GM12872 (cell line): ENCODE data around the gene SLC38A8.
A peak's percentile ranks its signal among the peaks of the same experiment; 100 is the strongest.

Experiments used
- TF ChIP-seq, protein P1 (sequence below): IDR thresholded peaks from 3 replicates; pipeline ENCODE4 v1.5.1; 2011; ENCODE audit warnings: low read depth, mild to moderate bottlenecking, low read length, moderate library complexity; ENCODE audit not compliant: insufficient read depth

The SLC38A8 gene

DNA sequence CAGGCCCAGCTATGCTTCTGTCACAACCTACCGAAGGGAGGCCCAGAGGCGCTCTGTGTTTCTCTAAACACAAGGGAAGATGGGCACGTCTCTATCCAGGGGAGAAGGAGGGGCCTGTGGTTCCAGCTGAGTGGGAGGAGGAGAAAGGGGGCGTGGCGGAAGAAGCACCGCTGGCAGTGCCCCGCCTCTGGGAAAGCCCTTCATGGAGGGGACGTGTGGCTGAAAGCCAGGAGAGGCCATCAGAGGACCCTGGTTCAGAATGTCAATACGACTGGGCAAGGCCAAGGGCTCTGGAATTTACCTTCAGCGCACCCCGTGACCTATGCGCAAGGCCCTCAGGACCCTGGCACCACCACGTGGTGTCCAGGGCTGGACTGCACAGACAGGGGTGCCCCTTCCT lies 12.3 kb upstream of the SLC38A8 start:
- TF ChIP-seq, protein P1, sequence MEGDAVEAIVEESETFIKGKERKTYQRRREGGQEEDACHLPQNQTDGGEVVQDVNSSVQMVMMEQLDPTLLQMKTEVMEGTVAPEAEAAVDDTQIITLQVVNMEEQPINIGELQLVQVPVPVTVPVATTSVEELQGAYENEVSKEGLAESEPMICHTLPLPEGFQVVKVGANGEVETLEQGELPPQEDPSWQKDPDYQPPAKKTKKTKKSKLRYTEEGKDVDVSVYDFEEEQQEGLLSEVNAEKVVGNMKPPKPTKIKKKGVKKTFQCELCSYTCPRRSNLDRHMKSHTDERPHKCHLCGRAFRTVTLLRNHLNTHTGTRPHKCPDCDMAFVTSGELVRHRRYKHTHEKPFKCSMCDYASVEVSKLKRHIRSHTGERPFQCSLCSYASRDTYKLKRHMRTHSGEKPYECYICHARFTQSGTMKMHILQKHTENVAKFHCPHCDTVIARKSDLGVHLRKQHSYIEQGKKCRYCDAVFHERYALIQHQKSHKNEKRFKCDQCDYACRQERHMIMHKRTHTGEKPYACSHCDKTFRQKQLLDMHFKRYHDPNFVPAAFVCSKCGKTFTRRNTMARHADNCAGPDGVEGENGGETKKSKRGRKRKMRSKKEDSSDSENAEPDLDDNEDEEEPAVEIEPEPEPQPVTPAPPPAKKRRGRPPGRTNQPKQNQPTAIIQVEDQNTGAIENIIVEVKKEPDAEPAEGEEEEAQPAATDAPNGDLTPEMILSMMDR: no peak

GRCh38 chr16:84054271-84054670 lies 11.7 kb upstream of the SLC38A8 start:
- TF ChIP-seq, protein P1: no peak

DNA sequence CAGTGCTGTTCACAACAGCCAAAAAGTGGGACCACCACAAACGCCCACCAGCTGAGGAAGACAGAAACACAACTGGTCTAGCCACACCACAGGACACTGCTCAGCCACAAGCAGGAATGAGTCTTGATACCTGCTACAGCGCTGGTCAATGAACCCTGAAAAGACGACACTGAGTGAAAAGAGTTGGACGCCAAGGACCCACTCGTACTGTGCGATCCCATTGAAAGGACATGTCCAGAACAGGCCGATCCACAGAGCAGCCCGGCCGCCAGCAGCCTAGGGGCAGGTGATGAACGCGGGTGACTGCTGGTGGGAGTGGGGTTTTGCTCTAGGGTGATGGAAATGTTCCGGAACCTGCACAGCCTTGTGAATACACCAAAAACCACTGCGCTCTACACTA lies 10.6 kb upstream of the SLC38A8 start:
- TF ChIP-seq, protein P1: no peak

DNA sequence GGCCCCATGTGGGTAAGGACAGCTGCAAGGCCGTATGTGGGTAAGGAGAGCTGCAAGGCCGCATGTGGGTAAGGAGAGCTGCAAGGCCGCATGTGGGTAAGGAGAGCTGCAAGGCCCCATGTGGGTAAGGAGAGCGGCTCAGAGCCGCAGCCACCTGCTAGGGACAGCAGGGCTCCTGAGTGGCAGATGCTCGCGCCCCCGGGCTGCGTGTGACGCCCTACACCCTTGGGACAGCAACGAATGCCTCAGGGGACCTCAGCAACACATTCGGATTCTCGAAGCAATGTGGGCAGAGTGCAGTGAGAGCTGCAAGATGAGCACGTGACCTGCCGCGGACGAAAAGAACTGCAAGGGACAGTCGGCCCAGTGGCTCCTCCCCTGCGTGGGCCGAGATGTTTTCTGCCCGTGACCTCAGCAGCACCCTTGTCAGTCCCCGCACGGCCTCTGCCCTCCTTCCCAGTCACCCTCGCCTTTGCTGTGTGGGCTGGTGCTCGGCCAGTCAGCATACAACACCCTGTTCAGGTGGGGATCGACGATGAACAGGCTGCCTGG lies 9.6 kb upstream of the SLC38A8 start:
- TF ChIP-seq, protein P1: no peak

DNA sequence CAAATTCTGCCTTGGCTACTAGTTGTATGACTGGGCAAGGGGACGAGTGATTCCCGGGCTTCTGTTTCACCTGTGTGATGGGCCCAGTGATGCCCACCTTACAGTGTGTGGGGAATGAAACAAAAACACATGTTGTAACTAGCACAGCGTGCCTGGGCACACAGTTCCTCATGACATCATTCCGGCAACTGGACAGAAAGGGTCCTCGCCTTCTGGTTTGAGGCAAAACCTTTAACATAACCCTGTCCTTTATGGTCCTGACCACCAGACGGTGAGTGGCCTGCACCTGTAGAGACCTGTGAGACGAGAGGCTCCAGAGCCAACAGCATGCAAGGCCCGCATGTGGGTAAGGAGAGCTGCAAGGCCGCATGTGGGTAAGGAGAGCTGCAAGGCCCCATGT lies 7.7 kb upstream of the SLC38A8 start:
- TF ChIP-seq, protein P1: no peak

DNA sequence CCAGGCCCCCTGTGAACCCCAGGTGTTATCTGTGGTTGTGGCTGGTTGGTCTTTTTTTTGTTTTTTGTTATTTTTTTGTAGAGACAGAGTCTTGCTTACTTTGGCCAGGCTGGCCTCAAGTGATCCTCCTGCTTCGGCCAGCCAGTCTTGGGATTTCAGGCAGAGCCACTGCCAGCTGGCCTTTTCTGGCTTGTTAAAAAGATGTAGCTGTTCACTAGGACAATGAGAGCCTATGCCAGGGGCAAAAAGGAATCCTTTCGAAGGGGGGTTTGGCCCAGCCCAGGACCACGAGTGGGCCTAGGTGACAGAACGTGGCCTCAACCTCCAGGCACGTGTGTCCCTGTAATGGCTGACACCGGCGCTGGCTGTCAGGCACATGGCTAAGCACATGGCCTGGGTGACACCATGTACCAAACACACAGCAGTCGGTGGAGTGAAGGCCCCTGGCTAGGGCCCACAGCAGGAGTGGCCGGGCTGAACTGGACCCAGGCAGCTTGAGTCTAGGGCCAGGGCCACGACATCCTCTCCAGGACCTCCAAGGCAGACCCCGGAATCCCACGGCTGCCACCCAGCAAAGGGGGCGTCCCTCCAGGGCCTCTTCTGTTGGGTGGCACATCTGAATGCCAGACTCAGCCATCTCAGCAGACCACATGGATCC lies 6.9 kb upstream of the SLC38A8 start:
- TF ChIP-seq, protein P1: no peak

GRCh38 chr16:84048871-84049270 lies 6.3 kb upstream of the SLC38A8 start:
- TF ChIP-seq, protein P1: no peak

DNA sequence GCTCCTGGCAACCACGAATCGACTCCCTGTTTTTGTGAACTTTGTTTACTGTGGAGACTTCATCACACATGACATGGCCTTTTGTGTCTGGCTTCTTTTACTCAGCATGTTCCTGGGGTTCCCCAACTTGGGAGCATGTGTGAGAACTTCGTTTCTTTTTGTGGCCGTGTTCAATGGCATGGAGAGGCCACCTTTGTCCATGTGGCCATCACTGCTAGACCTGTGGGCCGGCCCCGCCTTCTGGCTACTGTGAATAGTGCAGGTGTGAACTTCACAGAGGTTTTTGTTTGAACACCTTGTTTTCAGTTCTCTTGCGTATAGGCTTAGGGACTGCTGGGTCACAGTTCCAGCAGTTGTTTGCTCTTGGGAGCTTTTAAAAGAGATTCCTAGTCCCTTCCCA lies 5.7 kb upstream of the SLC38A8 start:
- TF ChIP-seq, protein P1: 0 out of 3 replicates have a peak, but pooled peaks have one; percentile 8
